Activated CD4-positive, alpha-beta T cell treated with anti-CD3 and anti-CD28 coated beads, Interleukin-2, Interleukin-4, amounts not matched to agents 100 ng/mL and 50 ng/mL, durations not matched to agents 16 hours and 8 hours (primary cell): ENCODE results near the gene EN2.

ENCODE experiments used
- DNase-seq: peaks from one replicate; pipeline ENCODE4 v3.0.0-alpha.2; 2020; ENCODE audit warnings: low spot score

EN2 gene

GRCh38 chr7:155509359-155509724 lies 51.4 kb downstream of the EN2 start:
- DNase-seq = no peak

- DNase-seq = no peak
Measured at GRCh38 chr7:155509725-155510551, 52.0 kb downstream of the EN2 start.

GRCh38 chr7:155510975-155511701 lies 53.2 kb downstream of the EN2 start:
- DNase-seq = no peak

GRCh38 chr7:155511702-155511996 lies 53.7 kb downstream of the EN2 start:
- DNase-seq = no peak

GRCh38 chr7:155512246-155512887 lies 54.4 kb downstream of the EN2 start:
- no peak for DNase-seq

GRCh38 chr7:155513543-155514285 lies 55.8 kb downstream of the EN2 start:
- no peak for DNase-seq

- no peak for DNase-seq
Measured at GRCh38 chr7:155514296-155514695, 56.4 kb downstream of the EN2 start.
